Measurements from ENCODE around the gene GALNT17. TPM values are rescaled to one million over a fixed set of nuclear protein-coding genes. Genes with fewer than 3 reads are reported as not detected.
A peak's percentile ranks its signal among the peaks of the same experiment; 100 is the strongest.
"Not testable (repeated sequence)": the region's sequence is repeated elsewhere in the genome, so short reads cannot be mapped to it uniquely, and the experiment has no call there.

The GALNT17 gene
- total RNA-seq, 1 donor from 2014 or later, result 78.1 TPM

DNA sequence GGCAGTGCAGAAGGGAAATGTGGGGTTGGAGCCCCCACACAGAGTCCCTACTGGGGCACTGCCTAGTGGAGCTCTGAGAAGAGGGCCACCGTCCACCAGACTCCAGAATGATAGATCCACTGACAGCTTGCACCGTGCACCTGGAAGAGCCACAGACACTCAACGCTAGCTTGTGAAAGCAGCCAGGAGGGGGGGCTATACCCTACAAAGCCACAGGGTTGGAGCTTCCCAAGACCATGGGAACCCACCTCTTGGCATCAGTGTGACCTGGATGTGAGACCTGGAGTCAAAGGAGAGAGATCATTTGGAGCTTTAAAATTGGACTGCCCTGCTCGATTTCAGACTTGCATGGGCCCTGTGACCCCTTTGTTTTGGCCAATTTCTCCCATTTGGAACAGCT lies 80.5 kb downstream of the GALNT17 start:
- intact Hi-C loops (cut with DNase I); DNase-seq (ENCODE audit: missing footprints); ATAC-seq: not testable (repeated sequence)

DNA sequence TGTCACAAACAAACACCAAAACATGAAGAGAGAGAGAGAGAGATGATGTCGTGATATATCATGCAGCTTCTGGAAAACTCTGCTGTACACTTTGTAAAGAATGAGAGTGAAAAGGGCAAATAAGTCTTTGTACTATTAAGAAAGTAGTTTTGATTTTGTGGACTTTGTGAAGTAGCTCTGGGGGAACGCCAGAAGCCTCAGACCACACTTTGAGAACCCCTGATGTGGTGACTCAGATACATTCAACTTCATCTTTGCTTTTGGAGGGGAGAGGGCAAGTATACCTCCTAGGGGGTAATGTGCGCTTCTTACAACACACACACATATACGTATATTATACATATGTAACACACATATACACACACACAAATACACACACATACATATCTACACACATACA lies 84.3 kb downstream of the GALNT17 start:
- intact Hi-C loops (cut with DNase I), result no loop called here
- ATAC-seq (no peak), DNase-seq (ENCODE audit: missing footprints) (no peak)

DNA sequence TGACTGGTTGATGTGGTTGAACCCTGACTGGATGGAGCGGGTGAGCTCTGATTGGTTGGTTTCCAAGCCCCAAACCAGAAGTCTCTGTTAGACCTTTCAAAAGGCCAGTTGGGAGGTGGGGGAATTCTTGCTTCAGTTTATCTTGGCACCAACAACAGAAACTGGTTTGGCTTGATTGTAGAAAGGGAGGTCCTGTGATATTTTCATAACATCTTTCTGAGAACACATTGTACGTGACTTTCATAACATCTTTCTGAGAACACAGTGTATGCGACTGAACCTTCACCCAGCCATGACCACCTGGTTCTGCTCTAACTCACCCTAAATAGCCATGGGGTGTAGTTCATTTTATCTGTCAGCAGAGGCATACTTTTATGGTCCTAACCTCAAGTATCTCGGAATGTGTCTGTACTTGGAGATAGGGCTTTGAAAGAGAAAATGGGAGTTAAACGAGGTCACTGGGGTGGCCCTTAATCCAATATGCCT lies 88.3 kb downstream of the GALNT17 start:
- DNase-seq (ENCODE audit: missing footprints) (no peak), ATAC-seq (peak; percentile 93)
- intact Hi-C loops (cut with DNase I), result loop anchor here (5.0 kb wide), 2 partner anchors 88 to 187 kb away; partner anchors contain the start of gene GALNT17

DNA sequence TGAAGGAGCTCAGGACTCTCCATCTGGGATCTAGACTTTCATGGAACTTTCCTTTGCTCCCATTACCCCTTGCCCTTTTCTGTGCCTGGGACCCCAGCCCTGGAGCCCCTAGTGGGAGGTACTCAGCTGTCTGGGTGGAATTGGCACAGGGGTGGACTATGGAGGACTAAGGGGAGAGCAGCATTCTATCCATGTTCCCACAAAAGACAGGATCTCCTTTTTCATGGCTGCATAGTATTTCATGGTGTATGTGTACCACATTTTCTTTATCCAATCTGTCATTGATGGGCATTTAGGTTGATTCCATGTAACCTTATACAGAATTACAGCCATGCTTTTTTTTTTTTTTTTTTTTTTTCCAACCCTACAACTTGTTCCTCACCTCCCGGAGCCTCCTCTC lies 89.1 kb downstream of the GALNT17 start:
- DNase-seq (ENCODE audit: missing footprints) (no peak), ATAC-seq (peak; percentile 23)
- intact Hi-C loops (cut with DNase I), result loop anchor here (5.0 kb wide), 2 partner anchors 89 to 186 kb away; partner anchors contain the start of gene GALNT17

DNA sequence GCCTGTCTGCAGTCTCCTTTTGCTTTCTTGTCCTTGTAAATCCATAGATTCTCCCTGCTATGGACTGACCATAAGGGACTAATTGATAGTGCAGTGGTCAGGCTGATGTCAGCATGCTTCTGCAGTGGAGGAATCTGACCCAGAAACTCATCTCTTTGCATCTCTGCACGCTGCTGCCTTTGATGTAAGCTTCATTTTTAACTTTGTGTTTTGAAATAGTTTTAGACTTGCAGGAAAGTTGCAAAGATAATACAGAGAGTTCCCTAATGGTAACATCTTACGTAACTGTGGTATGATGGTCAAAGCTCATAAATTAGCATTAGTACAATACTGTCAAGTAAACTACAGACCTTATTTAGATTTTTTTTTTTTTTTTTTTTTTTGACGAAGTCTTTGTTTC lies 89.6 kb downstream of the GALNT17 start:
- DNase-seq (ENCODE audit: missing footprints) (no peak), ATAC-seq (no peak)
- intact Hi-C loops (cut with DNase I), result loop anchor here (5.0 kb wide), 2 partner anchors 89 to 186 kb away; partner anchors contain the start of gene GALNT17

DNA sequence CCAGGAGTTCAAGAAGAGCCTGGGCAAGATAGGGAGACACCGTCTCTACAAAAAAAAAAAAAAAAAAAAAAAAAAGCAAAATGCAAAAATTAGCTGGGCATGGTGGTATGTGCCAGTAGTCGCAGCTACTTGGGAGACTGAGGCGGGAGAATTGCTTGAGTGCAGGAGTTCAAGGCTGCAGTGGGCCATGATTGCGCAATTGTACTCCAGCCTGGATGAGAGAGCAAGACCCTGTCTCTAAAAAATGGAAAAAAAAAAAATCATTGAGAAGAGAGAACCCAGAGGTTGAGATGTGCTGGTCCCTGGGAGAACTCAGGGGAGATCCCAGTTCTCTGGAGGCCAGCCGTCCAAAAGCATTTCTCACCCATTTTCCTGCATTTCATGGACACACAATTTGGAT lies 95.2 kb downstream of the GALNT17 start:
- intact Hi-C loops (cut with DNase I), result no loop called here
- ATAC-seq, result no peak

DNA sequence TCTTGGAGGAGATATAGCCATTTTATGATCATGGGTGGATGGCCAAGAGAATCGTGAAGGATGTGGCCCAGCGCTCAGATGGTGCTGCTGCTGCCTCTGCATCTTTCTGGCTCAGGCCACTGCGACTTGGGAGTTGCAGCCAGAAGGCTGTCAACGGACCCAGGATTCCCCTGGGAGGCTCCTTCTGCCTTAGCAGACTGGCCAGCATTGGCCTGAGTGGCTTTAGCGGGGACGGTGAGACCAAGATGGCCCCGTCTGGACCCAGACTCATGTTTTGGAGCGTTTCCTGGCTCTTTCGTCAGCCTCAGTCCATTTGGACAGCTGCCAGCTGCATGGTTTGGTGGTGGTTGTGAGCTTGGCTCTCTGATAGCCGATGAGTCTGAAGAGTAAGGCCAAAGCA lies 97.2 kb downstream of the GALNT17 start:
- DNase-seq (ENCODE audit: missing footprints) (no peak), ATAC-seq (no peak)
- intact Hi-C loops (cut with DNase I), result no loop called here

More for the DNA sequence above, 95.2 kb downstream of the GALNT17 start:
- DNase-seq (ENCODE audit: missing footprints), result no peak

DNA sequence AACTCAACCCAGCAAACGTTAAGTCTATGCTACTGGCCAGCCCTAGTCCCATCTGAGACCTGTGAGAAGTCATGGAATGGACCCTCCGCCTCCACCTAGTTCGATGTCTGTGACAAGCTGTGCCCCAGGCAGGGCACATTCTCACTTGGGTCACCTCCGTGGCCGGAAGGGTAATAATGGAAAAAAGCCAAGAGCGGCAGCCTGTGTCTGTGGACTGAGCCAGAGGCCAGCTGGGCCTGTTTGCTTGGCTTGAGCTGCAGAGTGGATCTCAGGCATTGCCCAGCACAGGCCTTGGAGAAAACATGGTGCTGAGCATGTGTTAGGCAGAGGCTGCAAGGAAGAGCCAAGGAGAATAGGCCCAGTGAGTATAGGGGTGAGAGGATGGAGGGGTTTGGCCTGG lies 97.8 kb downstream of the GALNT17 start:
- DNase-seq (ENCODE audit: missing footprints) (no peak), ATAC-seq (no peak)
- intact Hi-C loops (cut with DNase I), result loop anchor here (10.0 kb wide), 1 partner anchor 505 kb away; no protein-coding TSS in a partner anchor

DNA sequence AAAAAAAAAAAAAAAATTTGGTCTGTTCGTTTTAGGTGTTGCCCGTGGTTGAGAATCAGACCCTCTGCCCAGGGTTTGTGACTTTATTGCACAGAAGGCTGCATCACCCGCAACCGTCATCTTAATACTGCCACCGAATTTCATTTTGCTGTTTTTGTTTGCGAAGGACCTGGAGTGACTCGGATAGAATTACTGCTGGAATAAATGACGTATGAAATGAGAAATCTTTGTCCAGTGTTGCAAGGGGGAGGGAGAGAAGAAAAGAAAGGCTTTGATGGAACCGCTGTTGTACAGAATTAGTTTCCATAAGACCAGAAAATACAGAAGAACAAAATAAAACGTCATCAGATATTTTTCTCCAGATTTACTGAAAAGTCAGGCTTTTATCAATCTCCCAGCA lies 103.3 kb downstream of the GALNT17 start:
- DNase-seq (ENCODE audit: missing footprints) (no peak), ATAC-seq (no peak)
- intact Hi-C loops (cut with DNase I), result loop anchor here (5.0 to 10.0 kb wide), 3 partner anchors 37 to 500 kb away; no protein-coding TSS in a partner anchor

DNA sequence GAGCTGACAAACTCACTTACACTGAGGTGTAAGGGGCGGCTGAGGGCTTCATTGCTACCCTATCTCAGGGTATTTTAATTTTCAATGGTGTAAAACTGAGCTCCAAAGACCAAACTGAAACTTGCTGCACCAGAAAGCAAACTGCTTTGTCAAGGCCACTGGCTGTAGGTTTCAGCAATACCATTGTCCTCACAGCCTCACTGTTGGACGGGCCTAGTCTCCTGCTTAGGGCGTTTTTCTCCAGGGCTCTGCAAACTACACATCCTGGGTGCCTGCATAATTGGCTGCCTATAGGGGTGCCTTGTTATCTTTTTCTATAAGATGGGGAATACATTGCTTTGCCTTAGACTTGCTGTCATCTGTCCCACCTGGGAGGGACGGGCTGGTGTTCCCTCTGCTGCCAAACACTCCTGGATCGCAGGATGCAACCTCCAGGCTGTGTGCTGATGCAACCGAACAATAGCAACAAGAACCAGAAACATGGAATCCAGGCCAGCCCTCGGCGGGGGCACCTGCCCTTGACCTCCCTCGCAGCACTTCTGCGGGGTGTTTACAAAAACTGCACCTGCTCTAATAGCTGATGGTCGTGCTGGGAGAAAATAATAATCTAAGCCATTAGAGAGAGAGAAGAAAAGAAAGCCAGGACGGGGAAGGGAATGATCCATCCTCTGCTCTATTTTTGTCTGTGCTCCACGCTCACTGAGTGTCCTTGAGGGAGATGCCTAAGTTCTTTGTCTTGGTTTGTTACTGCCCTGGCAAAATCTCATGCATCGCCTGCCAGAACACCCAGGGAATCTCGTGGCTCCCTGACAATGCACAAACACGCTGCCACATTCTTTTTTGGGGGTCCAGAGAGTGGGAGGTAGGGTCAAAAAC lies 104.5 kb downstream of the GALNT17 start:
- no peak for DNase-seq (ENCODE audit: missing footprints)
- intact Hi-C loops (cut with DNase I), result loop anchor here (5.0 to 10.0 kb wide), 3 partner anchors 36 to 498 kb away; no protein-coding TSS in a partner anchor
- peak; percentile 20 for ATAC-seq

DNA sequence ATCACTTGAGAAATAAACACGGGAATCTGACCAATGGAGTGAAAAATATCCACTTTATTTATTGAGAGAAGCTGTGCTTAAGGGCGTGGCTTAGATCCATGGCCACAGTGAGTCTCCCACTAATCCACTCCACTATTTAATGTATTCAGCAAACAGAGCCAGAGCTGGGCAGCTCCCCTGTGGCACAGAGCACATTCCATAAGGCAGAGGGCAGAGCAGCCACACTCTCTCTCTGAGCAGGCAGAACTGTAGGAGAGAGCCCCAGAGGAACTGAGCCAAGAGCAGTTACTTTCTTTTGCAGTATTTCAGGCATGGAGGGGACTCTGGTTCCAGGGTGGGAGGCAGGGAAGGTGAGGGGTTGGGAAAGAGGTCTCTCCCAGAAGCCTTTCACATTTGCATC lies 106.0 kb downstream of the GALNT17 start:
- intact Hi-C loops (cut with DNase I), result loop anchor here (2.0 to 10.0 kb wide), 4 partner anchors 34 to 497 kb away; no protein-coding TSS in a partner anchor
- ATAC-seq, result peak; percentile 90
- no peak for DNase-seq (ENCODE audit: missing footprints)

DNA sequence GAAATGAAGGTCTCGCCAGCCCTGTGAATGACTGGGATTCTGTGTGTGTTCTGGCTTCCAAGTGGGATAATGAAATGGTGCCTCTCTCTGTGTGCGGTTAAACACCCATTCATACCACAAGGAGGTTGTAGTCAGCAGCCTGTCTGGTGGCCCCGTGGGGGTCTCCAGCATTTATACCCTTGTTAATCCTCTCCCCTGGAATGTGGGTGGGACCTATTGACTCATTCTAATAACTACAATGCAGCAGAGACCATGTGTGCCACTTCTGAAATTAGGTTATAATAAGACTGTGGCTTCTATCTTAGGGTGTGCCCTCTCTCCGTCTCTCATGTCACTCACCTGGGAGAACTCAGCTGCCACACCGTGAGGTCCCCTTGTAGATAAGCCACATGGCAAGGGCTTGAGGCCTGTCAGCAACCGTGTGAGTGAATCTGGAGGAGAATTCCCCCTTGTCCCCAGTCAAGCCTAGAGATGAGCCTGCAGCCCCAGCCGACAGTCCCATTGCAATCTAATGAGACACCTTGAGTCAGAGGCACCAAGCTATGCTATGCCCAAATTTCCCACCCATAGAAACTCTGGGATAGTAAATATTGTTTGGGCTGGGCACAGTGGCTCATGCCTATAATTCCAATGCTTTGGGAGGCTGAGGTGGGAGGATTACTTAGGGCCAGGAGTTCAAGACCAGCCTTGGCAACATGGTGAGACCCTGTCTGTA lies 106.8 kb downstream of the GALNT17 start:
- intact Hi-C loops (cut with DNase I), result loop anchor here (2.0 to 10.0 kb wide), 4 partner anchors 34 to 496 kb away; no protein-coding TSS in a partner anchor
- no peak for ATAC-seq

DNA sequence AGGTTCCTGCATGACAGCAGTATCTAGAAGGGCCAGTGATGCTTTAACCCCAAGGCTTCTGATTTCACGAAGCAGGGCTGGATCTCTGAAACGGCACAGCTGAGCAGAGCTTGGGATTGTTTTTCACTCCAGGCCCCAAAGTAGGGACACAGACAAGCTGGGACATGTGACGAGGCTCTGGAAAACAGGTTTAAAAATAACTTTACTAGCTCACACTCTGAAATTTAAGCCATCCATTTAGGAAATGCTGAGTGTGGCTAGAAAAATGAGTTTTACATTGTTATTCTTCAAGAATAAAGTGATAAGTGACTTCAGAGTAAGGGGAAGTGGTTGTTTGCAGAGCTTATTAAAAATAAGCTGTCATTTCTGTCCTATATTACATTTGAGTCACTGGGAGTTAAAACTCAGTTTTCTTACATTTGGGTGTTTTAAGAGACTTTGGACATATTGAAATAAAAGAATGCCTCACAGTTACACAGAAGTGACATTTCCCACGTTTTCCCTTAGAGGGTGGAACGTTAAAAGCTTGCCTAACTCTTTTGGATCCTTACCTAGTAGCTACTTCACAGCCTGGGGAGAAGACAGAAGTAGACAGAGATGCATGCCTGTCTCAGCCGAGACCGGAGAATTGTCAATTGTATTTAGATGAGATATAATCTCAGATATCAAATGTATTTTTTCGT lies 107.8 kb downstream of the GALNT17 start:
- DNase-seq (ENCODE audit: missing footprints), result no peak
- intact Hi-C loops (cut with DNase I), result loop anchor here (2.0 to 10.0 kb wide), 5 partner anchors 33 to 495 kb away; no protein-coding TSS in a partner anchor
- ATAC-seq, result peak; percentile 40

More for the DNA sequence above, 106.8 kb downstream of the GALNT17 start:
- no peak for DNase-seq (ENCODE audit: missing footprints)

DNA sequence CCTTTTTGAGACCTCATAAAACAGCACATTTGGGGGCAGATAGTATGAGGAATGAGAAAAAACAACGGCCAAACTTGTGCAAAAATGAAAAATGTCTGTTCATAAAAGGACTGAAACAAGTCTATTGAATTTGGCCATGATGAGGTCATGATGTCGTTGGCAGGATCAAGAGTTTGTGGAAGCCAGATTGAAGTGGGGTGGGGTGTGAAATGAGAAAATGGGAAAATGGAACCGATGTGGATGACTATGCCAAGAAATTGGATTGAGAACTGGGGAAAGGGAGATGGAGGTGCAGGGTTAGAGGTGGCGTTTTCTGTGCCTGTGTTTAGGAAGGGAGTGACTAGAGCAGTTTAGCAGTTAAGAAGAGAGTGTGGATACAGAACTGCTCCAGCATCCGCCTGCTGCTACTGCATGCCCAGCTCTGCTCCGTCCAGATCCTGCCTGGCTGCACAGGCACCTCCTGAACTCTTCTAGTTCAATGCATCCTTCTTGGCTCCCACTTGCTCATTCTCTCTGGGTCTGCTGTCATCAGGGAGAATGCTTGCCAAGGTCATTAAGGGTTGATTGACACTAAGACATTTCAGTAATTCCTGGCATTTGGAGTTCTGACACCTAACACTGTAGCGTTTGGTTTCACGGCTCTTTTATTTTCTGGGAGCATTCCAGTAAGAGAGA lies 111.9 kb downstream of the GALNT17 start:
- DNase-seq (ENCODE audit: missing footprints) (no peak), ATAC-seq (peak; percentile 90)
- intact Hi-C loops (cut with DNase I), result loop anchor here (10.0 kb wide), 1 partner anchor 371 kb away; no protein-coding TSS in a partner anchor

DNA sequence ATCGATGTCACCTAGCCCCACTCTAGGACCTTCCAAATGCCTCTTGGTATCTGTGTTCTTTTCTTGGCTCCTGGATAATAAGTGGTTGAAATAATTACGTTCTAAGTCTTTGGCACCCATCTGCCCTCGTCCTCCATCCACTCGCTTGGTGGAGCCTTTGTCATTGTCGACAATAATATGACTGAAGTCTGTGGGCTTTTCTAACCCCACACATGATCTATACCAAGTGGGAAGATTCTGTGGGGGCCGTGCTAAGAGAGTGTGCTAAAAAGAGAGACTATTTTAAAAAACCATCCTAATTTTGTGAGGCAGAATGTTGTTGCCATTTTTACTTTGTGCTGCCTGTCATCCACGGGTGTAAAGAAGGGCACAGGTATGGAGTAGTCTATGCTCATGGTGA lies 113.1 kb downstream of the GALNT17 start:
- peak; percentile 21 for ATAC-seq
- intact Hi-C loops (cut with DNase I), result loop anchor here (10.0 kb wide), 1 partner anchor 370 kb away; no protein-coding TSS in a partner anchor
- no peak for DNase-seq (ENCODE audit: missing footprints)

DNA sequence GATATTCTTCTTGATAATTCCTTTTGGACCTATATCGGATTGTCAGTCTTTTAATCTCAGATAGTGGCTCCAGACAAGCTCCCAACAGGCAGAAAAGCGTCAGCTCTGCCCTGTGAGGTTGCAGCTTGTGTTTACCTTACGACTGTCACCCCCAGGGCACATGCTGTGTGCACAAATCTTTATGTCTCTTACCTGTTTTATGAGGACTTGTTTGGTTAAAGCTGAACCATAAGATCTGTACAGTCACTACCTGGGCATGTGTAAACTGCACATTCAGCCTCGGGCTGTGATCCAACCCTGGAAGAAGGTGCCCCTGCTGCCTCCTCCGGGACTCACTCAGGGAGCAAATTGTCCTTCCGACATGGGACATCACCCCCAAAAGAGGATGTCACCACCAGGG lies 119.8 kb downstream of the GALNT17 start:
- DNase-seq (ENCODE audit: missing footprints) (no peak), ATAC-seq (no peak)
- intact Hi-C loops (cut with DNase I), result no loop called here

DNA sequence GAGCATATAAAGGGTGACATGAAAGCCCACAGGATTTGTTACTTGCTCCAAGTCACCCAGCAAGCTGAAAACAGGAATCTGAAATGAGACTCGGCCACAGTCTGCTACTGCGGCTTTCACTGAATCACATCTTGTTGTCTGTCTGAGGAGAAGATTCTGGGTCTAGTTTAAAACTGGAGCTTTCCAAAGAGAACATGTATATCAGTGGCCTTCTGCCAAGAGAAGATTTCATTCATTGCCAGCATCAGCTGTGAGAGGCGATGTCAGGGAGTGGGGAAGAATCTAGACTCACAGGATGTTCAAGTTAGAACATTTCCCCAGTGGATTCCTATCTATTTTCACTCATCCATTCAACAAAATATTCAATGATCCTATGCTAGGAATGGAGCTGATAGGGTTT lies 122.8 kb downstream of the GALNT17 start:
- DNase-seq (ENCODE audit: missing footprints) (no peak), ATAC-seq (no peak)
- intact Hi-C loops (cut with DNase I), result no loop called here

All from Right ventricle myocardium inferior (tissue), 1 donor.